HG03064 (cell line): ENCODE data around the gene PPM1H.
"Not testable (repeated sequence)": the region's sequence is repeated elsewhere in the genome, so short reads cannot be mapped to it uniquely, and the experiment has no call there.

Source experiments
- ATAC-seq: cut with Tn5 transposase; IDR thresholded peaks from one replicate; pipeline ENCODE4 v1.9.1; 2021; ENCODE audit warnings: low read depth; ENCODE audit not compliant: unreplicated experiment

Gene PPM1H

DNA sequence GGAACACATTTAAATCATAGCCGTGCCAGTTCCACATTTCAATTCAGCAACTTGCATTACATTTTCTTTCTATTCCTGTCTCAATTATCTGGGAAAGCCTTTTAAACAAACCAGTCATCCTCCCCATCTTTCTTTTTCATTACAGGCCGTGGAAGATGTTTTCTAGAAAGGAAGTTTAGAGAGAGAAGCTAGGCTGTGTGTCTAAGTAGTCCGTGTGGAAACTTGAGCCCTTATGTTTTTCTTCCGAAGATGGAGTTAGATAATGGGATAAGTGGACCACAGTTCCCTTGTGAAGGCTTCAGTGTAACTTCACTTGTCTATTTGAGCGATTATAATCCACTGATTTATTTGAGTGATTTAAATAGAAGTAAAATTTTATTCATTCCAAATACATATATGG, 12.4 kb upstream of the PPM1H start:
- no peak for ATAC-seq

DNA sequence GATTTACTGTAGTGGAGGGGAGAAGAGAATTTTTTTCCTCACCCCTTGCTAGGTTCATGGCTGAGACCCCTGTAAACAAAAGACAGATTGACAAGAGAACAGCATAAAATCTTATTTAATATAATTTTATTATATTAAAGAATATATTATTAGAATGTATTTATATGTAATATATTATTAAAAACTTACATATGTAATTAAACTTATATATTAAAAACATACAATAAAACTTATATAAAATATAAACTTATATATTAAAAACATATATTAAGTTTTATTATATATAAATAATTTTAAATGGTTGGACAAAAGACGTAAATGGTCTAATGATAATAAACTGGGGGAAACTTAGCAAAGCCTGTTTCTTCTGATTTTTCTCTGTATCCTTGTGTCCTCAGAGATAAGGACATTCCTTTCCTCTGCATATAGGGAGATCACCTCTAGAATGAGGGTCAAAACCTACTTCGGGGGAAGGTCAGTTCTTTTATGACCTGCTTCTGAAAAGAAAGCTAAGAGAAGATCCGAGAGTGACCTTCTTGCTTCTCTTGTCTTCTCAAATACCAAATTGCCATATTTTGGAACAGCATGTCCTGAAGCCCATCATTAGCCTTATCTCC, 8.9 kb upstream of the PPM1H start:
- ATAC-seq = no peak

DNA sequence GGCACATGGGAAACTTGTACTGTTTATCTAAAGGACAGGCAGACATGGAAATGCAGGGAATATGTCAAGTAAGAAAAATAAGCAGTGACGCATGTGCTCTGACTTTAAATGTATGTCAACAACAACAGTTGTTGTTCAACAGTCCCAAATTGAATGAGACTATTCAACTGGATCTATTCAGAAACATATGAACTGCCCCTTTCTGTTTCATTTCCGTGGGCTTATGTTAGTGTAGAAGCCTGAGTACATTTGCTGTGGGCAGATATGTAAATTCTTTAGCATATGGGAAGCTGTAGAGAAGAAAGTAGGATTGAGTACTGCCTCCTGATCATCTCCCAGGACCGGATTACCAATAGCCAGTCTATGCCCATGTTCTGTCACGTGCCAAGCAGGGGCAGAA, 7.4 kb upstream of the PPM1H start:
- not testable (repeated sequence) for ATAC-seq

DNA sequence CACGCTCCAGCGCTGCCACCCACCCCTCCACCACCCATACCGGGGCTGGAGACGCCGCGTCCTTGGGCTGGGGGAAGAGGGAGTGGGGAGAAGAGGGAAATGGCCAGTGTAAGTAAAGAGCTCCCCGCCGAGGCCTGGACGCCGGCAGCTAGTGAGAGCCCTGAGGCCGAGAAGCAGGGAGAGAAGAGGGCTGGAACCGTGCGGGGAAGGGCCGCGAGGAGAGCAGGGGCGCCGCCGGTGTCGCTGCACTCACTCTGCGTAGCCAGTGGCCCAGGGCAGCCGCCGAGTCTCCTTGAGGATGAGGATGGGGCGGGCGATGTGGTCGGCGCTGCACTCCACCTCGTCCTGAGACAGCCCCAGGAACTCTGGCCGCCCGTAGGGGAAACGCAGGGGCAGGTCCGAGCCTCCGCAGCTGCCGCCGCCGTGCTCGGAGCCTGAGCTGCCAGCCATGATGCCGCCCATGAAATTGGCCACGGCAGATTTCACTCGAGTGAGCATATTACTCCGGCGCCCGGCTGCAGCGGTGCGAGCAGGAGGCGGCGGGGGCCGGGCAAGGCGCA, 631 bp downstream of the PPM1H start:
- no peak for ATAC-seq

DNA sequence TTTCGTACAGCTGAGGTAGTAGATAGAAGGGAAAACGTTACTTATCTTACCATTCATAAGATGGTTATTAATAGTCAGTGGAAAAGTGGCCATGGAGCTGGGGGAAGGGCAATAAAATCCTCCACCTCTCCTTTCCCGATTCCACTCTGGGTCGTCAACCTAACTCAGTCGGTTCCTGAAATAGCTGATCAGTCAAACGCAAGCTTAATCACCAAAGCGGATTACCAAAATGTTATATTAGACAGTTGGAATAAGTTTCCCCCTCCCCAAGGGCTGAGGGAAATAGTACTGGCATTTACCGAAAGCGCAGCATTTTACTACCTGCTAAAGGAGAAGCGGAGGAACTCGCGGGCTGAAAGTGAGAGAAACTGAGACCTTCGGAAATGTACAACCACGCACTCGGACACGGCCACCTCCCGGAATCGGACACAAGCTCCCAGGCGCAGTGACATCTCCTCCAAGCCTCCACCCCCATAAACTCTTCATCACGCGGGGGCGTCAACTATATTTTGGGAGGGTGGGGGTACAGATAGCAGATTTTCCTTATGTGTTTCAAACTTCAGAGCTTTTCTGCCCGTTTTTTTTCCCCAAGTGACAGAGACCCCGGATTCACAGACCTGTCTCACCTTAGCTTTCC, 1.2 kb downstream of the PPM1H start:
- no peak for ATAC-seq

DNA sequence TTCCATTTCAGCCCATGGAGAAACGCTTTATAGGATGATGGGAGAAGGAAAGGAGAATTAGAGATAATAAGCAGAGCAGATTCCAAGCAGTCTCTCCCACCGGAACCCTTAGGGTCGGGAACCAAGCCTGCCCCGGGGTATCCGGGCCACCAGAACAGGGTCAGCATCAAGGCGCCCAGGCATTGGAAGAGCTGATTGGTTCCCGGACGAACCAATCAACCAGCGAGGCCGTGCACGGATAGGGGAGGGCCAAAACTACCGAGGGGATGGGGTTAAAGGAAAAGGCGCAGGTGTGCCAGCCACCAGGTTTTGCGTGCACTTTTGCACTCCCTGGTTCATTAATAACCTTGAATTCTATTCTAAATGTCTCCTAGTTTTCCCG, 1.7 kb downstream of the PPM1H start:
- no peak for ATAC-seq

DNA sequence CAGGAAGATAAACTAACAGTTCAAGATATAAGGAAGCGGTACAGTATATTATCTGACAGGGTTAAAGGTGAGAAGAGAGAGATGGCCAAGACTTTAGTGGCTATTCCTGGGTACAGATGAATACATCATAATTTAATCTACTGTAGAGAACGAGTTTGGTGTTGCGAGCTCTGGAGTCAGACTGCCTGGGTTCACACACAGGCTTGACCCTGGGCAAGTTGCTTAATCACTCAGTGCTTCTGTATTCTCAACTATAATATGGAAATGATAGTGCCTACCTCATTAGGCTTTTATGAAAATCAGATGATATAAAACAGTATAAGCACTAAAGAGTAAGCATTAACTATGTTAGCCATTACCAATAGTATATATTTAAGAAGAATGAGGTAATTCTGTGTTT, 3.5 kb downstream of the PPM1H start:
- no peak for ATAC-seq

DNA sequence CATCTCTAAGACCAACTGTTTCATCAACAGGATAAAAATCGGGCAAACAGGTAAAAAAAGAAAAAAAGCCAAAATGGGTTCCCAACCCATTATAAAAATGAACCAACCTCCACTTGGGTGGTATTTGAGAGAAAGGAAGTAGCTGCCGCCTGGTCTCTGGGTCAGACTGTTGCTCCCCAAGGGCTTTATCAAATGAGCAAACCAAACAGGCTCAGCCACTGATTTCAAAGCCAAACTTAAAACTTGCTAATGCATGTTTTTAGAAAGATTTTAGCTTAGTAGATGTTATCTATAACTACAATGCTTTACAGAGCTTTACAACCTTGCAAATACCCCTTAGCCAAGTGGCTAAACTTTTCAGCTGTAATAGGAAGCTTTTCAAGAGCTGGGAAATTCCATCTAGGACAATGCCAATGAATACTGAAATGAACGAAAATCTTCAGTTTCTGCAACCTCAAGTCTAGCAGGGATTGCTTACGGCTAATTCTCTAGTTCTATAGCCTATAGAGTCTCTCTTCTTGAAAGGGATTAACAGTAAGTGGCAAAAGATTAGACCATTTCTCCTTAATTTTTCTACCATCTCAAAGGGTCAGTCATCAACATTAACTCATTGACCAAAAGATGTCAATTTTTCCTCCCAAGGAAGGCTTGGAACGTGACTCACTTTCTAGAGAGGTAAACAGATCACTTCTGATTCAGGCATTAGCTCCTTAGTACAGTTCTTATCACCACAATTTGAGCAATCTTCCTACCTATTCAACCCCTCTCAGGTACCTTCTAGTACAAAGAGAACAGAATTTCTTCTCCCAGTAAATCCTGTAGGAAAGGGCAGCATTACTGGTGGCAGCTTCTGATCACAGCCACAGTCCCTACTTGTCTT, 4.2 kb downstream of the PPM1H start:
- no peak for ATAC-seq

DNA sequence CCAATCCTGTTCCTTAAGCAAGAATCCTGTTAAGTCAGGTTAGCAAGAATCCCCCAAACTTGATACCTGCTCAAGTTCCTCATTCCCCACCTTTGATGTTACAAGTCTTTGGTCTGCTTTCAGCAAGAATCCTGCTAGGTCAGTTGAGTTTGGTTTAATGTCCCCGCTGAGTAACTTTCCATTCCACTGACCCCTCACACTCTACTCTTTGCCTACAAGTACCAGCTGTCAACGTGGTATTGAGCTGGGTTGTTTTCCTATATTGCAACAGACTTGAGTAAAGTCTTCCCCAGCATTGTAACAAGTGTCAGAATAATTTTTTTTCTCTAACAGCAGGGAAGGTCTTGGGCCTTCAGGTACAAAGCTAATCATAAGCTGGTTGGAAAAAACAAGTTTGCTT, 6.3 kb downstream of the PPM1H start:
- no peak for ATAC-seq

DNA sequence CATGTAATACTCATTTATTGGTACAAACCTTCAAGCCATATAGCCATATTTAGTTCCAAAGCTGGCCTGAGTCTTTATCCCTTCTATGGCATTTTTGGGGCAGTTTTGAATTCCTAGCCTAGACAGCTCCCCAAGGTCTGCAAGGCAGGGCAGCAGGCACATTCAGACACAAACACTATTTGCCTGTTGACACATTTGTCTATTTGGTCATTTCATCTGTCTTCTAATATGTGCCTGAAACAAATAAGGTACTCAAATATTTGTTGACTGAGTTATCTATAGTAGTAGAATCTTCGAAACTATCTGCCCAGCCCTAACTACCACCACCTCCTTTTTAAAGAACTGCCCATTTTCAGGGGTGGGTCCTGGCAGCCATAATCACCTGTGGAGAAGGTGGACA, 9.3 kb downstream of the PPM1H start:
- no peak for ATAC-seq

DNA sequence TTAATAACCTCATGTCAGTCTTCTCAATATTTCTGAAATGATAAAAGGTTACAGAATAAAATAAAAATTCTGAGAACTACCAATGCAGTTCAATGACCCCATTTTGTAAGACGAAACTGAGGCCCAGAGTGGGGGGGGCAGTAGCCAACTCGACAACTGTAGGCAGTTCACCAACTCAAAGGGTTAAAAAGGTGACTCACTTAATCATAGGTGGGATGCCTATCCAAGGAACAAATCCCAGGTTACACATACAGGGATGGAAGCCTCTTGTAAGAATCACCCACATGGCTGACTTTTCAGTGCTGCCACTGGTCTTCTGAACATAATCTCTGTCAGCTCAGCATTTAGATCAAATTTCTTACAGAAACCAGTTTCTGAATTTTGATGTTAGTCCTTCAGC, 10.9 kb downstream of the PPM1H start:
- no peak for ATAC-seq

DNA sequence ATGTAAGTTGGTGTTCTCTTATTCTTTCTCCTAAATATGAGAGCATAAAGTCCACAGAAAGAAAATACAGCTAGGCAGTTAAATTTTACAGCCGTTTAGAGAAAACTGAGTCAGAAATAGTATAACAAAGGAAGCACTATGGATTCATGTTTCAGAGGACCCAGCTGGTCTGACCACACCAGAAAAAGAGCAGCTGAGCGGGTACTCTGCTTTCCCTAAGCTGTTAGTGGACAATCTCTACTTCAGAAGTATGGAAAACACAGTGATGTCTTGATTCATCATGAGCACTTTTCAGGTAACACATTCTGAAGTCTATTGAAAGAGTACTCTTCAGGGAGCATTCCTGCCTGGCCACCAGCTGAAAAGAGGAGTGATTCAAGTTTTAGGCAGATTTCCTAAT, 12.4 kb downstream of the PPM1H start:
- ATAC-seq = no peak

DNA sequence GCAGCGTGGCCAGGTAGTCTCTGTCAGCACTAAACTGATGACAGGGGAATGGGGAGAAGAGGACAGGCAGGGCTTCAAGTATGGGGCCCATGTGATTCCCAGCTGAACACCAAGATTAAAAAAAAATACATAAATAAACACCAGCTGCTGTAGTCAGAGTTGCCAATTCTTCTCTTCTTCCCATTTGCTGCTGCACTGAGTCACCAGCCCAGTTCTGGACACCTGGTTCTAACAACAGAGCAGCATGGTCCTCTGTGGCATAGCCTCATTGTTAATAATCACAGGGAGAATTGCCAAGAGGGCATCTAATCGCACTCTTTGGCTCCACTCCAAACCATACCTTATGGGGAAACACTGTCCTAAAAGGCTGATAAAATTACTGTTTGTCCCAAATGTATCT, 15.1 kb downstream of the PPM1H start:
- ATAC-seq = no peak

DNA sequence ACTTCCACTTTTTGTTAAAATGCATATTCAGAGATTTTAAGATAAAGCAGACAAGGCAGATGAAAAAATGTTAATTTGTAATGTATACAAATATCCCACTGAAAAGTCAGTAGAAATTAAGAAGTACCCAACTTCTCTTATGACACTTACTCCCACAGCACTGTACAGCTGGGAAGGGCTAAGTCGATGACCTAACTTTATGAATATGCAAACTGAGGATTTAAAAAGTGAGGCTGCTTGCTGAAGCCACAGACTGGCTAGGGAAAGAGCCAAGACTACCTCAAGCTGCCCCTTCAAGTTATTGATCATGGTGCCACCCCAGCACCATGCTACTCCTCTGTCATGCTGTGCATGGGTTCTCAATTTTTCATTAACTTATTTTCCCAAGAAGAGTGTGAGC, 17.0 kb downstream of the PPM1H start:
- ATAC-seq = no peak

DNA sequence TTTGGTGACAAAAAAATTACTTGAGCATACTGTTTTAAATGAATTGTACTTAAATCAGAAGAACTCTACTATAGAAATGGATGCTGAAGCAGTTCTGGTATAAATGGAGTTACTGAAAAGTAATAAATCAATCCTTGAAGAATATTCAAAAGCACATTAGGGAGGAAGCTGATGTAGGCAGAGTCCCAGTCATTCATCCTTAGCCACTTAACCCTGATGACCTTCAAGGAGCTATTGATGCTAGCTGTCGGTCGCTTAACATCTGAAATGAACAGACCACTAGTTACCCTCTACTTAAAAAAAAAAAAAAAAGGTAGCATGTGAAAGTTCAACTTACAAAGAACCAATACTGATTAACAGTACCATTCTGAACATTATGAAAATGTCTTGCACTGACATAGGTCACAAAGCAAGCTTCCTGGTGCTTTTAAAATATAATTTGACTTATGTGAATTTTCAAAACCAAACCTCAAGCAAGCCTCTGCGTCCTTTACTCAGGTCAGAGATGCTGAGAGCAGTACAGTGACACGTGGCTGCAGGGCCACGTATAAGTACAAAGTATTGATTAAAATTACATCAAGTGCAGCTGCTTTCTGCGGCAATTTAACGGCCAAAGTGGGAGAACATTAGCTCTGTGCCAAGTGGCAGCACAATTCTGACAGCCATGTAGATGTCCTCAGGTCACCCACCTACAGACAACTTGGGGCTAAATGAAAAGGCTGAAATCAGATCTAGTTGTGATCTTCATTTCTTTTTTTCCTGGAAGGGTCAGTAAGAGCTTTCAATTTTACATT, 18.1 kb downstream of the PPM1H start:
- no peak for ATAC-seq

DNA sequence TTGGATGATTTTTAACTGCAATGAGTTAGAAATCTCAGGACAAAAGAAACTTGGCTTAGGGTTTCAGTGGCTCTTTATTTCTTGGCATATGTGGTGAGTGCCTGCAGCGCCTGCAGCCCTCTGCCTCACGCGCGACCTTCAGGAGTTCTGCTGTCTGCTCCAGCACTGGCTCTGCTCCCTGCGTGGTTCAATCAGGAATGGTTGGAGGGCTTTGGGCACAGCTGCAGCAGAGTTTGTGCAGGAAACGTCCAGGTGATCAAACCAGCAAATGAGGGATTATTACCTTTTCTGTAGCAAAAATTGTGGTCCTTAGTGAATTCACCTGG, 19.8 kb downstream of the PPM1H start:
- ATAC-seq = no peak

DNA sequence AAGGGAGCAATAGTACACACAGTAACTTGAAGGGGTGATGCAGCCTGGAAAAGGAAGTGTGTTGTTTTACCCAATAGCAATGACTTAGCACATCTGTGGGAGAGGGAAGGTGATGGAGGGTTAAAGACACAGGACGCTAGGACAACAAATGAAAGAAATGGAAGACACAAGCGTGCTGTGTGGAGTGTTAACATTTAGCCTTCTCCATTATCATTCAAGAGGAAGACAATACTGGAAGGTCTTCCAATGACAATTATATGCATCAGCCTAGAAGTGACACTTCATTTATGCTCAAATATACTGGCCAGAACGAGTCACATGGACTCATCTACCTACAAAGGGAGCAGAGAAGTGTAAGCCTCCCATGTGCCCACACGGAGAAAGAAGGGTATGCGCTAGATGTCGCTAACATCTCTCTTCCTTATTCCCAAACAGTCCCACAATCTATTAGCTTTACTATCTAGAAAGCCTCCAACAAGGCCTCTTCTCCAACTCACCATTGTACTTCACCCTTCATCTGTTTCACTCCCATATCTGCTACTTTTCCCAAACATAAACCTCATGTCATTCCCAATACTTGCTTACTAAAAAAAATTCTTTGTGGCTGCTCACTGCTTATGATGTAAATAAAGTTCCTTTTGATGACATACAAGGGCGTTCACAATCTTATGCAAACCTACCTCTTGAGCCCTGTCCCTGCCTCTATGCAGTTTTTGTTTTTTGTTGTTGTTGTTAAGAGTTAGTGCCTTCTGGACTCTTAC, 20.3 kb downstream of the PPM1H start:
- no peak for ATAC-seq

DNA sequence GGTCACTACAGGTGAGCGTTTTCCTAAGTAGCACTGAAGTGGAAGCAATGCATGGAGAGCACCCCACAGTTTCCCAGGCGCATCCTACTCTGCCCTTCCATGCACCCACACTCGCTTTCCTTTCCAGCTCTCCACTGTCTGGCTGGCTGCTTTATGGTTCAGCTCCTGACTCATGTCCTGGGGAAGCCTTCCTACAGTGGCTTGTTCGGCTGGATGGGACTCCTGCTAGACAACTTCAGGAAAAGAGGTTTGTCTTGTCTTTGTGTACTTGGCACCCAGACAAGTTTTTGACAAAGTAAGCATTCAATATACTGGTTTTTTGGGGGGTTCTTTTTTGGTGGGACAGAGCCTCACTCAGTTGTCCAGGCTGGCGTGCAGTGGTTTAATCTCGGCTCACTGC, 21.6 kb downstream of the PPM1H start:
- ATAC-seq = no peak

DNA sequence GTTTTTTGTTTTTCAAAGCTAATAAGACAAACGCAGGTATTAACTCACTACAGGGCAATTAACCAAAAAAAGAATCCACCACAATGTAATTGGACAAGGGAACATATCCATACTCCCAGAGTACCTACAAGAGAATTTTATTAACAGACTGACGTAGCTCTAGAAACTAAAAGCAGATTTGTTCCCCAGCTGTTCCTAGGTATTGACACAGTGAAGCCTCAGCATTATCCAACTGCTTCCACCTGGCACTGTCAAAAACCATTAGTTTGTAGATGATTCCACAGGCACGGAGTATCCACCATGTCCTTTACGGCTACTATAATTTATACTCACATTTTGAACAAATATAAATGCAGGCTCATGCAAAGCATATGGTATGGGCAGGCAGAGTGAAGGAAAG, 22.3 kb downstream of the PPM1H start:
- no peak for ATAC-seq

DNA sequence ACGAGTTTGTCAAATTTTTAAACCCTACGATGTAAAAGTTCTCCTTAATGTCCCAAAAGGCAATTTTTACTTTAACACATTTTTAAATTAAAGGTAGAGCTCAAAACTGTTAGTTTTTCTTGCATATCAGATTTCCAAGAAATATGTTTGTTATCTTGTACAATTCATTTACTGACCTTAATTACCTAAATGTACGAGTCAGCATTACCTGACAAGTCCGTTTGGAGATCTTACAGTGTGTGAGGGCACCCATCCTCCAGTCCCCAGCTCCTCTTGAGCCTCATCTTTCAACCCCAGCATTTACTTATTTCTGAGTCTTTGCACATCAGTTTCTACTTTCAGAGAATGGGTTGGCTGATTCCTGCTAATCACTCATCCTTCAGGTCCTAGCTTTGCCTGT, 23.7 kb downstream of the PPM1H start:
- no peak for ATAC-seq
